ENCODE measurements around the gene TOM1L2.
"Not testable (repeated sequence)": the region's sequence is repeated elsewhere in the genome, so short reads cannot be mapped to it uniquely, and the experiment has no call there.

Gene TOM1L2

DNA sequence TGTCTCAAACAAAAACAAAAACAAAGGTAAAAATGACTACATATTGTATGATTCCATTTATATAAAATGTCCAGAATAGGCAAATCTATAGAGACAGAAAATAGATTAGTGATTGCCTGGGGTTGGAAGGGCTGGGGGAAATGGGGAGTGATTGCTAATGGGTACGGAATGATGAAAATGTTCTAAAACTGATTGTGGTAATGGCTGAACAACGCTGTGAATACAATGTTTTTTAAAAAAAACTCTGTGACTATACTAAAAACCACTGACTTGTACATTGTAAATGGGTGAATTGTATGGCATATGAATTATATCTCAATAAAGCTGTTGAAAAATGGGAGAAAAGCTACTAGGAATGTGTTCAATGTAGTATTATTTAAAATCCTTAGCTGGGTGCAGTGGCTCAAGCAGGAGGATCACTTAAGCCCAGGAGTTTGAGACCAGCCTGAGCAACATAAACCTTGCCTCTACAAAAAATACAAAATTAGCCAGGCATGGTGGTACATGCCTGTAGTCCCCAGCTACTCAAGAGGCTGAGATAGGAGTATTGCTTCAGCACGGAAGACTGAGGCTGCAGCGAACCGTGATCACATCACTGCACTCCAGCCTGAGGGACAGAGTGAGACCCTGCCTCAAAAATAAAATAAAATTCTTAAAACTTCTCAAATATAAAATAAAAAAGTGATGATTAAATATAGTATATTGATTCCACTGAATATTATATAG, 47.9 kb downstream of the TOM1L2 start:
- no peak for DNase-seq (ENCODE audit: low read depth)

DNA sequence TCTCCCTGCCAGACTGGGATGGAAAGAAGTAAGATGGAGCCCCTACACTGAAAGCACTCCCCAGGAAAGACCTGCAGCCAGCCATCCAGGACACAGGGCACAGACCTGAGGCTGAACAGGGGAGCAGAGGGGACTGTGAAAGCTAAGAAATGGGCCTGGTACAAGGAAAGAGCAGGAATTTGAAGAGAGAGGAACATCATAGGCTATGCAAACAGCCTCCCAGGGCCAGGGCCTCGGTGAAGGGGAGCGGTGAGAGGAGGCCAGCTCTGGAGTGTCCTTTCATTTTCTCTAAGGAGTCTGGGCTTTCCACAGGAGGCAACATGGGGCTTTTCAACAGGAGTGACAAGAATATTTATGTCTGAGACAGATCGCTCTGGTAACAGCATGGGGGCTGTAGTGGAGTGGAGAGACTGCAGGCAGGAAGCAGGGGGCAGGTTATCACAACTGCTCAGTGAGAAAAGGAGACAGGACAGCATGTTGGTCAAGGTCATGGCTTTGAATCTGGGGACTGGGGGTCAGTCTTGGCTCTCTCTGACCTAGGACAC, 50.1 kb downstream of the TOM1L2 start:
- DNase-seq (ENCODE audit: low read depth): no peak

- DNase-seq (ENCODE audit: low read depth): no peak
Measured at GRCh38 chr17:17921192-17922069, 50.8 kb downstream of the TOM1L2 start.

- peak; percentile 39 for DNase-seq (ENCODE audit: low read depth)
Measured at GRCh38 chr17:17919169-17920107, 52.8 kb downstream of the TOM1L2 start.

DNA sequence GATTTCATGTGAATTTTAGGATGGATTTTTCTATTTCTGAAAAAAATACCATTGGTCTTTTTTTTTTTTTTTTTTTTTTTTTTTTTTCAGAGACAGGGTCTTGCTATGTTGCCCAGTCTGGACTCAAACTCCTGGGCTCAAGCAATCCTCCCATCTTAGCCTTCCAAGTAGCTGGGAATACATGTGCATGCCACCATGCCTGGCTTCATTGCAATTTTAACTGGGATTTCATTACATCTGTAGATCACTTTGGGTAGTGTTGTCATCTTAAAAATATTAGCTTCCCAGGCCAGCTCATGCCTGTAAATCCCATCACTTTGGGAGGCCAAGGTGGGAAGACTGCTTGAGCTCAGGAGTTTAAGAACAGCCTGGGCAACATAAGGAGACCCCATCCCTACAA, 54.8 kb downstream of the TOM1L2 start:
- no peak for DNase-seq (ENCODE audit: low read depth)

DNA sequence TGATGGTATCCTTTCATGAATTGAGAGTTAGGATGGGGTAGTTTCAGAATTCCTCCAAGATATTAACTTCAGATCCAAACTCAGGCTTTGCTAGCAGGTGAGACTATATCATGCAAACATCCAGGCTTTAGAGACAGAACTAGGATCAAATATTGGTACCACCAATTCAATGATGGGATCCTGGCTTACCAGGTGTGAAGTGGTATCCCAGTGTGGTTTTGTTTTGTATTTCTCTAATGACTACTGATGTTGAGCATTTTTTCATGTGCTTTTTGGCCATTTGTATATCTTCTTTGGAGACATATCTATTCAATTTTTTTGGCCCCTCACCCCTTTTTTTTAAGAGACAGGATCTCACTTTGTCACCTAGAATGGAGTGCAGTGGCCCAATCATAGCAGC, 57.0 kb downstream of the TOM1L2 start:
- DNase-seq (ENCODE audit: low read depth): no peak

- DNase-seq (ENCODE audit: low read depth): no peak
Measured at GRCh38 chr17:17913695-17914332, 58.4 kb downstream of the TOM1L2 start.

- not testable (repeated sequence) for DNase-seq (ENCODE audit: low read depth)
Measured at GRCh38 chr17:17912336-17912735, 59.9 kb downstream of the TOM1L2 start.

DNA sequence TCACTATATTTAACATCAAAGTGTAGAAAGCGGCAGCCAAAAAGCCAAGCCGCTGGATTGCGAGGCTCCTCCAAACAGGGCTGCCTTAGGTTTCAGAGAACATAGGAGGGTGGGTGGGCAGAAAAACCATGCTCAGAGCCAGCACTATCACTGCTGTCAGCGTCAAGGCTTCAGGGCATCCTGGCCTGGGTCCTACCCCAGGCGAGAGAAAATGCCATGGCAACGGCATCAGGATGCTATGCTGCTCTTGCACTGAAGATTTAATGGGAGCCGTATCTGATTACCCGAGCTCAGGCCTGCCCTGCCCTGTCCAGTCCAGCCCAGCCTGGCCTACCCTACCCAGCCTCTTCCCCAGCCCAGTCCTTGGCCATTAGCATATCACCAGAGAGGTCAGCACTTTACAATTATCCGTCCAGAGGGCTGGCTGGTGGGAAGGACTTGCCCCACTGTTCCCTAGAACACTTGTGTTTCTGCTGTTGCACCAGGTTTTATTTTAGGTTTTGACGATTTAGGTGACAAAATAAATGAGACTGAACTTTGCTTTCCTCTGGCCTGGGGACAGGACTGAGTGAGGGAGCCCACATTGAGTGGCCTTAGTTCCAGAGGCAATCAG, 61.1 kb downstream of the TOM1L2 start:
- no peak for DNase-seq (ENCODE audit: low read depth)

DNA sequence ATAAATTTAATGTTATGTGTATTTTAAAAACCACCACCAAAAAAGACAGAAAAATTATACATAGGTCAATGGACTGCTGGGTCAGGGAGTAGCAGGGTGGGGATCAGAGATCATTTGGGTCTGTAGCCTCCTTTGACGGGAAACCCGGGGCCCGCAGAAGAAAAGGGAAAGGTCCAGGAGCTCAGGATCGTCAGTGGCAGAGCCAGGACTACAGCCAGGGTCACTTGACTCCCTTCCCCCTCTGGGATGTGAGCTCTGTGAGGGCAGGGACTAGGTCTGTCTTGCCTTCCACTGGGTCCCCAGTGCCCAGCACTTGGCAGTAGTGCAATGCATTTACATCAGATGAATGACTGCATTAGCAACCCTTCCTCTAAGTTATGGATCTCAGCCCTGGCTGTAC, 62.1 kb downstream of the TOM1L2 start:
- no peak for DNase-seq (ENCODE audit: low read depth)

DNA sequence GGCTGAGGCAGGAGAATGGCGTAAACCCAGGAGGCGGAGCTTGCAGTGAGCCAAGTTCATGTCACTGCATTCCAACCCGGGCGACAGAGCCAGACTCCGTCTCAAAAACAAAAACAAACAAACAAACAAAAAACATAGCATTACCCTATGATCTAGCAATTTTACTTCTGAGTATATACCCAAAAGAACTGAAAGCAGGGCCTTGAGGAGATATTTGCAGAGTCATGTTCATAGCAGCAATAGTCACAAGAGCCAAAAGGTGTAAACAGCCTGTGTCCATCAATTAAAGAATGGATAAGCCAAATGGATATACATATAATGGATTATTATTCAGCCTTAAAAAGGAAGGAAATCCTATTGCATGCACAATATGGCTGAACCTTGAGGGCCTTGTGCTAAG, 63.1 kb downstream of the TOM1L2 start:
- DNase-seq (ENCODE audit: low read depth): no peak

- DNase-seq (ENCODE audit: low read depth): no peak
Measured at GRCh38 chr17:17907469-17907868, 64.7 kb downstream of the TOM1L2 start.

DNA sequence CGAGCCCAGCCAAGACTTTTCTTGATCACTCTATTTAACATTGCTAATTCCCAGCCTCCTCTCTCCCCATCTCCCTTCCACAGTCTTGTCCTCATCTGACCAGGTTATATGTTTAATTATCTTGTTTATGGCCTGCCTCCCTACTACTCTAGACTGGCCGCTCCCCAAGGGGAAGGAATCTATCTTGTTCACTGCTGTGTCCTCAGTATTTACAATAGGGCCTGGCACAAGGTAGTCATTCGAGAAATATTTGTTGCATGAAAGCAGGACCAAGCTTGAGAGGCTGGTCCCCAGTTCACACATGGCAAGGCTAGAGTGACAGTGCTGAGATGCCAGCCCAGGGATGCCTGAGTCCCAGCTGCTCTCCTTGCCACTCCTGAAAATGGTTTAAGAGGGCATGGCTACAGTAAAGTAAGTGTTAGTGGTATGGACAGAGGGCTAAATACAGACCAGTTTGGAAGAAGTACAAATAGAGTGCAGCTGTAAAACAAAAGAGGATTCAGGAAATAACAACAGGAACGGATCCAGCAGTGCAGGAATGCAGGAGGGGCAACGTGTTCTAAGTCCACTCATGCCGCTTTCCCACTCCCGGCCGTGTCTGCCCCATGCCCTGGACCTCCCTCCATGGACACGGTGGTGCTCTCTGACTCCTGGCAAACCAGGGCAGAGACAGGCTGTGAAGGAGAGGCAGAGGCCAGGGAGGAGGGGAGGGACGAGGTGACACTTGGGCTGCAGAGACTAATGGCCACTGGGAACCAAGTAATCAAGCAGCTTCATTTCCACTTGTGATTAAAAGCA, 65.6 kb downstream of the TOM1L2 start:
- DNase-seq (ENCODE audit: low read depth): no peak

GRCh38 chr17:17905036-17905320, 67.2 kb downstream of the TOM1L2 start:
- no peak for DNase-seq (ENCODE audit: low read depth)

GRCh38 chr17:17904166-17905035, 67.8 kb downstream of the TOM1L2 start:
- DNase-seq (ENCODE audit: low read depth): no peak

- DNase-seq (ENCODE audit: low read depth): no peak
Measured at GRCh38 chr17:17902877-17903276, 69.3 kb downstream of the TOM1L2 start.

GRCh38 chr17:17902376-17902775, 69.8 kb downstream of the TOM1L2 start:
- DNase-seq (ENCODE audit: low read depth): no peak

DNA sequence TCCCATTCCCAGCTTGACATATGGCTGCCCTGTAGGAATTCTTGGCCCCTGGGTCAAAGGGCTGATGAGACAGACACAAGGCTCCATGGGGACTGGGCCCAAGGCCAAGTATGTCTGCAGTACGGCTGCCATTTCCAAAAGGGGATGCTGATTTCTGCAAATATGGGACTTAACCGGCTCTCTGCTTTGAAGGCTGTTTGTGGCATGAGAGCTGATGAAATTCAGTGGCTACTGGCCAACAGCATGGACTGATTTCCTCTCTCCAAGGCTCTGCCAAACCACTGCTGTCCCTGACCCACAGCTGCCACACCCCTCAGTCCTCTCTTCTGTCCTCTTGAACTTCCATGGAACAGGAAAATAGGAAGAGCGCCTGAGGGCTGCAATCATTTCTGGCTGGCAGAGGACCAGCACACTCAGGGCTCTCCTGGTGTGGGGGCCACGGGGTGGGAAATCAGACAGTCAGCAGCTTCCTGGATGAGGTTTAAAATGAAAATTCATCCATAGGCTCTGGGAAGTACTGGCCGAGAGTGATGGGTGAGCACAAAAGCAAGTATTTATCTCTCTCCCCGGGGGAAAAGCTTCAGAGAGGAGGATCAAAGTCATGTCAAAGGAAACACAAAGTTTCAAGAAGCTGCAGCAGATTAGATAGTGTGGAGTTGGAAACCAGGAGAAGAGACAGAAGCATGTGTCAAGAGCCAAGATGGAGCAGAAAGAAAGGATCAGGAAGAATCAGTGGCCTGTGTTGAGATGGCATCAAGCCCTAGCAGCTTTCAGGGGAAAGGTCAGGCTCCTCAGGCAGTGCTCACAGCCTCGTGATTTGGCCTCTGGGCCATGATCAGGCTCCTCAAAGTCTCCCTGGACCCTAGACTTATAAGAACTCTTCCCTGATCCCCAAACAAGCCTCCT, 71.3 kb downstream of the TOM1L2 start:
- no peak for DNase-seq (ENCODE audit: low read depth)
